Mucosa of descending colon (tissue), 3 donors: Measurements from ENCODE around the gene SIK1. TPM values are rescaled to one million over a fixed set of nuclear protein-coding genes. Genes with fewer than 3 reads are reported as not detected.

Experiments used
- ATAC-seq: fragments of 200-7000 bp; cut with Tn5 transposase; one replicate; pipeline ENCODE4 v1.9.1; 2020; ENCODE audit warnings: mild to moderate bottlenecking, moderate library complexity
- DNase-seq, 3 donors: peaks; one replicate each; pipeline ENCODE4 v3.0.0-alpha.2; 2020
- H3K36me3 ChIP-seq: fragments of 200-600 bp; one replicate; pipeline ENCODE4 v1.8.0; 2021; ENCODE audit warnings: low read depth, mild to moderate bottlenecking
- H3K4me1 ChIP-seq: fragments of 200-600 bp; one replicate; pipeline ENCODE4 v1.8.0; 2021; ENCODE audit warnings: low read depth, mild to moderate bottlenecking
- H3K4me3 ChIP-seq: fragments of 200-600 bp; one replicate; pipeline ENCODE4 v1.8.0; 2021; ENCODE audit warnings: mild to moderate bottlenecking
- H3K9me3 ChIP-seq: fragments of 200-600 bp; one replicate; pipeline ENCODE4 v1.8.0; 2021; ENCODE audit warnings: mild to moderate bottlenecking
- intact Hi-C, 2 donors: fragments of 100-400 bp; cut with DNase I in 1 of 2; cut with micrococcal nuclease in 1 of 2; formaldehyde crosslinking; loops; one replicate each; pipeline versions ENCODE4 v1.11.0 to v1.11.1; 2022; cut with DNase I, micrococcal nuclease
- total RNA-seq, 3 donors: library from RNA; stranded (reverse); fragmentation: NEBNext Ultra II Directional in 2 of 3; extraction: Animal tissue kit (Norgen Biotek cat#: 25700) in 2 of 3; gene quantifications; one replicate each; pipeline versions ENCODE4 v1.2.1 to v1.2.4, GENCODE V29; 2021 to 2023
- TF ChIP-seq, protein P1 (sequence below): fragments of 200-600 bp; IDR thresholded peaks from one replicate; pipeline ENCODE4 v1.8.0; 2022; ENCODE audit warnings: antibody characterized with exemption, mild to moderate bottlenecking
- donor health status: DM: no; HTN: no; CAD: no; lungs with moderate emphysema.
- donor health status: DM: no; HTN: no; CAD: no.
- donor health status: DM: no; HTN: yes; CAD: no.

Gene SIK1
- total RNA-seq, 3 donors from 2014 or later, result 5.5 to 40.5 (median 7.9) TPM

DNA sequence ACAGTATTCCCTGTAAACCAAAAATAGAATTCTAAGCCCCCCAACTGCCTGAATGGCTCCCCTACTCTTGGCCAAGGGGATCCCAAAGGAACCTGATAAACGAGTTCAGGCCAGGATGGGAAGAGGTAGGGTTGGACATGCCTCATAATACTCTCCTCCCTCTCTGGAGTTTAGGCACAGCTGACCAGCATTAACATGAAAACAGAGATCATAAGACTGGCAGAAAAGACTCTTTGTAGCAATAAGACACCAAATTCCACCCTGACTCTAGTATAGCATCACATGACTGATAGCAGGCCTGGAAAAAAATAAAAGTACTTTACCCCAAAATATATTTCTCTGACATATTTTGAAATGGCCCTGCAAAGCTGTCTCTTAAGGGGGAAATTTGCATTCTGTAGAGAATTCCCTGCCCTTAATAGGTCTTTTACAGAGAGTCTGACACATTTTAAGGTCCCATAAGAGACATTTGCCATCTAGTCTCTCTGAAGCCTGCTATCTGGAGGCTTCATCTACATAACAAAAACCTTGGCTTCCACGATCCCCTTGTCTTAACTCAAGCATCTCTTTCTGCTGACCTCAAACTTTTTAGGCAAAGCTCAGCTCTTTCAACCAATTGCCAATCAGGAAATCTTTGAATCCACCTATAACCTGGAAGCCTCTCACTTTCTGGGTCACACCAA, 55.9 kb downstream of the SIK1 start:
- intact Hi-C loops, result no loop called here
- no peaks in the 10 kb centered on the region for H3K4me1 ChIP-seq
- DNase-seq, result no peak
- no peak for ATAC-seq
- H3K36me3 ChIP-seq, result no peaks in the 10 kb centered on the region
- no peaks in the 10 kb centered on the region for H3K9me3 ChIP-seq
- TF ChIP-seq, protein P1, sequence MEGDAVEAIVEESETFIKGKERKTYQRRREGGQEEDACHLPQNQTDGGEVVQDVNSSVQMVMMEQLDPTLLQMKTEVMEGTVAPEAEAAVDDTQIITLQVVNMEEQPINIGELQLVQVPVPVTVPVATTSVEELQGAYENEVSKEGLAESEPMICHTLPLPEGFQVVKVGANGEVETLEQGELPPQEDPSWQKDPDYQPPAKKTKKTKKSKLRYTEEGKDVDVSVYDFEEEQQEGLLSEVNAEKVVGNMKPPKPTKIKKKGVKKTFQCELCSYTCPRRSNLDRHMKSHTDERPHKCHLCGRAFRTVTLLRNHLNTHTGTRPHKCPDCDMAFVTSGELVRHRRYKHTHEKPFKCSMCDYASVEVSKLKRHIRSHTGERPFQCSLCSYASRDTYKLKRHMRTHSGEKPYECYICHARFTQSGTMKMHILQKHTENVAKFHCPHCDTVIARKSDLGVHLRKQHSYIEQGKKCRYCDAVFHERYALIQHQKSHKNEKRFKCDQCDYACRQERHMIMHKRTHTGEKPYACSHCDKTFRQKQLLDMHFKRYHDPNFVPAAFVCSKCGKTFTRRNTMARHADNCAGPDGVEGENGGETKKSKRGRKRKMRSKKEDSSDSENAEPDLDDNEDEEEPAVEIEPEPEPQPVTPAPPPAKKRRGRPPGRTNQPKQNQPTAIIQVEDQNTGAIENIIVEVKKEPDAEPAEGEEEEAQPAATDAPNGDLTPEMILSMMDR, result no peak
- no peak overlapping the region for H3K4me3 ChIP-seq

DNA sequence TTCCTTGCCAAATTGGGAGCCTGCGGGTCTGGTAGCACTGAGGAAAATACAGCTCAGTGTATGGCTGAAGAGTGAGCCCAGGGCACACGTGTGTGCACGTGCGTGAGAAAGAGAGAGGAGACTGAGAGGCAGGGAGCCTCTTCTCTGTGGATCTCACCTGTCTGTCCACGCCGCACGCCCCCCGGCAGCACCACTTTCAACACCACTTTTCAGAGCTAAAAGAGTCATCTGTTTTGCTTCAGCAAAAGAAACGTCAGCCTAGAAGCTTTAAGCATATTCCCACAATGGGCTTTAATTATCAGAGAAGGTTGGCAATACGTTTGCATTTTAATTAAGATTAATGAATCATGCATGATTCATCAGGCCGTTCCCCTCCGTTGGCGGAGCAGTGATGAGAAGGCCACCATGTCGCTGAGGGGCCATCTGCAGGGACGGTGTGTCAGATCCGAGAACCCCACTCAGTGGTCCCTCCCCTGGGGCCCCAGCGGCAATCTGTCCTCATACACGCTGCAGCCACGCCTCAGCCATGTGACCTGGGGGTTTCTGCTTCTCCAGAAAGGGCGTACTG, 56.8 kb downstream of the SIK1 start:
- H3K4me1 ChIP-seq, result no peaks in the 10 kb centered on the region
- no peaks in the 10 kb centered on the region for H3K36me3 ChIP-seq
- intact Hi-C loops, result no loop called here
- ATAC-seq (no peak), DNase-seq (no peak)
- no peak overlapping the region for H3K4me3 ChIP-seq
- H3K9me3 ChIP-seq, result no peaks in the 10 kb centered on the region
- TF ChIP-seq, protein P1, result no peak

DNA sequence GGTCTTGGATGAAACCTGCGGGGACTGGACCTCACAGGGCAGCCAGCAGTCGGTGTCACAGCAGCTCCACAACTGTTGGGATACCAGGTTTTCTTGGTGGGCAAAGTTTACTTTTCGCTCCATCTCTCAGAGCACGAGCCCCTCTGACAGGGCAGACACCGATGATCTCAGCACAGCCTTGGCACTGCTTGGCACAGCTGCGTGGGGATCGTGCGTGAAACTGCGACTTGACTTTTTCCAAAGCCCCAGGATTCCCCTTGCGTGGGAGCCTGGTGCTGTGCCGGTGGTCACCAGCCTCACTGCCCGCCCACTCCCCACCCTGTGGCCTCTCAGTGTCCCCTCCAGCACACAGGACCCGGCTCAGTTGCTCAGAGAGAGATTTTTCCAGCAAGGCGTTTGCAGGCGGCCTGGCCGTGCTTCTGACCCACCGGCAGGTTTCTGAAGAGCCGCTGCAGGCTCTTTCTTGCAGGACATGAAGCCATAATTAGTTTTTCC, 57.3 kb downstream of the SIK1 start:
- Histone ChIP-seq H3K36me3 (no peaks in the 10 kb centered on the region), H3K9me3 (no peaks in the 10 kb centered on the region), H3K4me1 (no peaks in the 10 kb centered on the region), H3K4me3 (no peak overlapping the region)
- TF ChIP-seq, protein P1, result no peak
- intact Hi-C loops, result no loop called here
- DNase-seq (no peak), ATAC-seq (no peak)

DNA sequence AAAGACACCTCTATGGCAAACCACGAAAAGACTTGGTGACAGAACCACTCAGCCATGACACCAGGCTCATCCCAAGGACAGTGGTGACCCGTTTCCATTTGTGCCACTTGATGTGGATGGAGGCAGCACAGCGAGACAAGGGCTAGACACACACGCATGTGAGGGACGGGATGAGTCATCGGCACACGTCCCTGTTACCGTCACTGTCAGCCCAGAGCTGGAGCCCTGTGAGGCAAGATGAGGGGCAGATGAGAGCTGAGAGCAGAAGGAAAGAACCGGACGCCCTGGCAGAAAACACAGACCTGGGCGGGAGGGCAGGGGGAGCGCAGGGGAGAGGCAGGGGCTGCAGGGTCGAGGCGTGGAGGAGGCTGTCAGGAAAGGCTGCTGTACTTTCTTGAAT, 57.8 kb downstream of the SIK1 start:
- TF ChIP-seq, protein P1, result no peak
- no peaks in the 10 kb centered on the region for H3K4me1 ChIP-seq
- no peak overlapping the region for H3K4me3 ChIP-seq
- no peak for DNase-seq
- intact Hi-C loops, result no loop called here
- no peaks in the 10 kb centered on the region for H3K9me3 ChIP-seq
- no peaks in the 10 kb centered on the region for H3K36me3 ChIP-seq
- peak; percentile 43 for ATAC-seq

DNA sequence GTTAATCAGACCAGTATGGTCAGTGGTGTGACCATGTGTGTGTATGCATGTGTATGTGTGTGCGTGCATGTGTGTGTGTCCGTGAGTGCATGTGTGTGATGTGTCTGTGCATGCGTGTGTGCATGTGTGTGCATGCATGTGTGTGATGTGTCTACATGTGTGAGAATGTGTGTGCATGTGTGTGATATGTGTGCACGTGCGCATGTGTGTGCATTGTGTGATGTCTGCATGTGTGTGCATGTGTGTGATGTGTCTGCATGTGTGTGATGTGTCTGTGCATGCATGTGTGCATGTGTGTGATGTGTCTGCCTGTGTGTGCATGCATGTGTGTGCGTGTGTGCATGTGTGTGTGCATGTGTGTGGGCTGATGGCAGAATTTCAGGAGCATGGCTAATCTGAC, 58.2 kb downstream of the SIK1 start:
- no peaks in the 10 kb centered on the region for H3K4me1 ChIP-seq
- ATAC-seq (no peak), DNase-seq (no peak)
- H3K4me3 ChIP-seq, result no peak overlapping the region
- no peaks in the 10 kb centered on the region for H3K36me3 ChIP-seq
- intact Hi-C loops, result no loop called here
- TF ChIP-seq, protein P1, result no peak
- no peaks in the 10 kb centered on the region for H3K9me3 ChIP-seq
